NCI-H226 (cell line): ENCODE measurements around the gene SESTD1.

Experiments used
- DNase-seq: peaks from one replicate; pipeline ENCODE4 v3.0.0-alpha.2; 2015

The SESTD1 gene

DNA sequence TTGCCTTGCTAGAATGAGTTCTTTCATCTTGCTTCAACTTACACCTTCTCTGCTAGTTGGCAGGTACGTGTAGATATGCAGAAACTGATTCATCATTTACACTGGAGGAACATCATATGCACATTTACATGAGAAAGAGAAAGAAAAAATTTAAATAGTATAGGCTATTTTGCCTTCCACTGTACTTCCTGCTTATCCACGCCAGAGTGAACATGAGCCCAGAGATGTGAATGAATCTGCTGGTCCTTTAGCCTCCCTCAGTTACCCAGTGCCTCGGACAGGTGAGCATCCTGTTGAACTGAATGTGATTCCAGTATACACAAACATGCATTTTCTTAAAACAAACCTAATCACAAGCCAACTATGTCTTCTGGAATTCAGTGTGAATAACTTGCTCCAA, 83.6 kb downstream of the SESTD1 start:
- DNase-seq, result no peak

DNA sequence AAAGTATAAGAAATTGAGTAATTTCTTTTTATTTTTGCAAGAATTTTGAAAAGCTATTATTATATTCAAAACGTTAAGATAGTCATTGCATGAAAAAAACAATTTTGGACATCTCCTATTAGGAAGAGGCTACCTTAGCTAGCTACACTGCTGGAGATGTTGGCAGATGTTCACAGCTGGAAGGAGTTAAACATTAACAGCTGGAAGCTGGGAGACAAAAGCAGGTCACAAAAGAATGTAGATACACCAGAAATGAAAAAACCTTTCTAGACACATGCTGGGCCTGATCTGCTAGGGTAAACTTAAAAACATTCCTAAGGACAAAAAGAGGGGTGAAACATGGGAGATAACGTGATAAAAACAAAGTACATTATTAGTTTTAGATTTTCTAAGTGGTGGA, 84.4 kb downstream of the SESTD1 start:
- DNase-seq, result no peak

DNA sequence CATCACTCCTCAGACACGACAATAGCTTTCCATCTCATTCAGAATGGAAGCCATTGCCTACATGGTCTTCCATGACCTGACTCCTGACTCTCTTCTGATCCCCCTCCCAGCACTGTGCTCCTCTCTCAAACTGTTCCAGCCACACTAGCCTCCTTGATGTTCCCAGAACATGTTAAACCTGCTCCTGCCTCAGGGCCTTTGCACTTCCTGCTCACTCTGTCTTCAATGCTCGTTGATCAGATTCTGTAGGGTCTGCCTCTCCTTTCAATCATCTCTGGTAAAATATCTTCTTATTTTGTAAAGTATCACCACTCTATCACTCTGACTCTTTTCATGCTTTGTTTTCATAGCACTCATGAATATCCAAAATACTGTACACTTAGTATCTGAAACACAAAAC, 84.9 kb downstream of the SESTD1 start:
- no peak for DNase-seq

DNA sequence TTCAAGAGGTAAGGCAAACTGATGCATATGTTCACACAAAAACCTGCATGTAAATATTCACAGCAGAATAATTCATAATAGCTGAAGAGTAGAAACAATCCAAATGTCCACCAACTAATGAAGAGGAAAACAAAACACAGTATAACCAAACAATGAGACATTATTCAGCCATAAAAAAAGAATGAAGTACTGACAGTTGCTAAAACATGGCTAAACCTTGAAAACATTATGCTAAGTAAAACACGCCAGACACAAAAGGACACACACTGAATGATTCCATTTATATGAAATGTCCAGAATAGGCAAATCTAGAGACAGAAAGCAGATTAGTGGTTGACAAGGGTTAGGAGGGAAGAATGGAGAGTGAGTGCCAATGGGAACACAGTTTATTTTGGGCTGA, 86.9 kb downstream of the SESTD1 start:
- DNase-seq, result no peak

DNA sequence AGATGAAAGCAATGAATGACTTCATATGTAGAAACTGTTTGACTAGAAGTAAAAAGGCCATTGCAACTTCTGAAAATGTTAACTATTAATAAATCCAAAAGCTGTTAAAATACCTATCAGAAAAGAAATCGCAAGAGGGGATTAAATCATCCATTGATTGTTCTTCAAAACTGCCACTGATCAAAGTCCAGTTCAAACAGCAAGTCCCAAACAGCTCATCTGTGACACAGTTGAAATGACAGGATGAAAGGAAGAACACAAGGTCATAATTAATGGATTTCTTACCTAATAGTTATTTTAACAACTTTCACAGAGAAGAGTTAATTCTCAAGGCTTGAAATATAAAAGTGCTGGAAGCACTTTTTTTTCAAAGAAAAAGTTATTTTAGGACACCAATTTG, 90.4 kb downstream of the SESTD1 start:
- DNase-seq, result no peak

DNA sequence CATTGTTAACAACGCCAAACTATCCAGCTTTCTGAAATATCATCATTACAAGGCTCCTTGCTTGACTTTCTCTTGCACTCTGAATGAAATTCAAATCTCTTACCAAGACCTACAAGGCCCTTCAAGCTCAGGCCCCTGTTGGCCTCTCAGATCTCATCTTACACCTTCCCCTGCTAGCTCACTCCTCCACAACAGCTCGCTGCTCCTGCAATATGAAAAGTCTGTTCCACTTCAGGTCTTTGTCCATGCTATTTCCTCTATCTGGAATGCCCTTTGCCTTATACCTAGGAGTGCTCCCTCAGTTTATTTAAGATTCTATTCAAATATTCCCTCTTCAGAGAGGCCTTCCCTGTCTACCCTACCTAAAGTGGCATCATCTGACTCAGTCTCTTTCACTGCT, 91.7 kb downstream of the SESTD1 start:
- no peak for DNase-seq

DNA sequence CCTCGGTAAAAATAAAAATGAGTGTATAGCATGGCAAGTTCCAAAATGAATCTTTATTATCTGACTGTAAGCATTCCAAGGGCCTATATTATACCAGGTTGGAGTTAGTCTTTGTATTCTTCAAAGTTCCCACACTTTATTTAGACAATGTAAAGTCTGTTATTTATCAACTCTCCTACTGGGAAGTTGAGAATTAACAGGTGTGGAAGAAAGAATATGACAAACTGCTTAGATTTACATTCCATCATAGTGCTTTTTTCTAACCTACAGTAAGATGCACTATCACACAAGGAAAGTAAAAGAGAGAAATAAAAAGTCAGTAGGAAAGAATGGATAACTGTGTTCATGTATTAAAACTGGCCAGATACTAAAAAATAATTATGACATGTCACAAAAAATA, 93.3 kb downstream of the SESTD1 start:
- DNase-seq, result no peak

DNA sequence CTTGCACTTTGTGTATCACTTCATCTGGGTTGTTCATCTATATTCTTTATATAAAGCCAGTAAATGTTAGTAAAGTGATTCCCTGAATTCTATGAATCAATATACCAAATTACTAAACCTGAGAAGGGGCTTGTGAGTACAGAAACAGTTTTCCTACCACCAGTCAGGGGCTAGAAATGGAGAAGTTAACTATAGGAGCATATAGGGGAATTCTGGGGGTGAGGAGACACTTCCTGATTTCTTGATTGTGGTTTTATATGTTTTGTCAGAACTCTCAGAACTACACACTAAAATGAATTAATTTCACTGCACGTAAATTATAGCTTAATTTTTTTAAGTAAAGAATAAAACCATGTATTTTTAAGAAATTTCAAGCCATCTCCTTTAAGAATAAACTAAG, 93.7 kb downstream of the SESTD1 start:
- no peak for DNase-seq

DNA sequence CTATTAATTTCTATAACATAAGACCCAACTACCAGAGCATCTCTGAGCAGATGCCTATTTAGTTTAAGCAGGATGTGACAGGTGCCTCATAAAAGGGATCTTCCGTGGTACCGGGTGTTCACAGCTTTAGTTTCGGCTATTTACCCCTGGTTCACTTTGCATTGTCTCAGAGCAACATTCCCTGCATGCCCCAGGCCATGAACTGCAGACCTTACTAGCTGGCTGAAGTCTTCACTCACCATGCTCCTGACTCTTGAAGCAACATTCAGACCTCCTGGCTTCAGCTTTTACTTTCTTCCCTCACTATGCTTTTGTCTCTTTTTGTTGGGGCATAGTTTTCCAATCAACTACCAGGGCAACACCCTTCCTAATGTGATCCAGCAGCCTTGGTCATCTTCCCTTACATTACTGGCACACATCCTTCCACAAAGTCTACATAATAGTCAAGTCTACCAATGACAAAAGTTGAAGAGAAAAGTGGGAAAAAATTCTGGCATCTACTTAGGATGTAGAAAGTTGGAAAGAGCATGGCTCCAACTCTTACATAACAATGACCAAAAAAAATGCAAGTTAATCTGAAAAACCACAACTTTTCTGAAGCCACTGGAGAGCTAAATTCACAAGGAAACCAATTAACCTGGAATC, 99.2 kb downstream of the SESTD1 start:
- DNase-seq, result no peak

DNA sequence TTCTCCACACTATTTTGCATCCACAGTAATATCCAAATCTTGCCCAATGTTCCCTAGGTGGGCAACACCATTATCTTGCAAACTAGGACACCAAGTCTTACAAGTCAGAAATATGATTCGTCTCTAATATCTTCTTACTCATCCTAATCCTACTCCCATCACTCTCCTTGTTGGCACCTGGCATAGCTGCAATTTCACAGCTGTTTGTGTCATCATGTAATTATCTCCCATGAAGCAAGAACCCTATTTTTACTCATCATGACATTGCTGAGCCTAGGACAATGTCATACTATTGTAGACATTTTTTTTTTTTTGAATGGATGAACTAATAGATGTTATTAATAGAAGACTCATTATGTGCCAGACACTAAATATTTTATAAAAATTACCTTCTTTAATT, 123.4 kb downstream of the SESTD1 start:
- no peak for DNase-seq

DNA sequence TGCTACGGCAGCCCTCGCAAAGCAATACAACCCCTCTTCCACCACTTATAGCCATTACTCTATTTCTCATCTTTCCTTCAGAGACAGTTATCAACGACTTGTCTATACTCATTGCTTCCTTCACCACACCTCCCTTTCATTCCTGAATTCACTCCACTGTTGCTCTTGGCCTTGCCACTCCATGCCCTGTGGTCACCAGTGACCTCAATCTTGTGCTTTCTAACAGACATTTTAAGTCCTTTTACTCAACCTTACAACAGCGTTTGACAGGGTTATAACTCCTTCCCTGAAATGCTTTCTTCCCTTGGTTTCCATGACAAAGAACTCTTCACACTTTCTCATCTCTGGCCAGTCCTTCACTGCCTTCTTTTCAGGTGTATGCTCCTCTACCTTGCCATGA, 124.1 kb downstream of the SESTD1 start:
- no peak for DNase-seq

DNA sequence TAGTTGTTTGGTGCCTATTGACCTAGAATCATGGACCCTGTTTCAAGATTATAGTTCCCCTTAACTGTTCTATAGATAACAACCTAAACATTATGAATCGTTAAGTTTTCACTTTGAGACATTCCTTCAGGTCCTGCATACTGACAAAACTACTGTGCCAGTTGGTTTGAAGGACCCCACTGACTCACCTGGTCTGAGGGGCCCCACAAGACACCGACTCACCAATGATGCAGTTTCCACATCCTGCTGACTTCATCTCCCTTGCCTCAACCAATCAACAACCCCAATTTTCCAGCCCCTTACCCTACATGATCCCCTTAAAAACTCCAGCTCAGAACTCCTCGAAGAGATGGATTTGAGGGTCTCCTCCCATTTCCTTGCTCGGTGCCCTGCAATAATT, 125.1 kb downstream of the SESTD1 start:
- no peak for DNase-seq

DNA sequence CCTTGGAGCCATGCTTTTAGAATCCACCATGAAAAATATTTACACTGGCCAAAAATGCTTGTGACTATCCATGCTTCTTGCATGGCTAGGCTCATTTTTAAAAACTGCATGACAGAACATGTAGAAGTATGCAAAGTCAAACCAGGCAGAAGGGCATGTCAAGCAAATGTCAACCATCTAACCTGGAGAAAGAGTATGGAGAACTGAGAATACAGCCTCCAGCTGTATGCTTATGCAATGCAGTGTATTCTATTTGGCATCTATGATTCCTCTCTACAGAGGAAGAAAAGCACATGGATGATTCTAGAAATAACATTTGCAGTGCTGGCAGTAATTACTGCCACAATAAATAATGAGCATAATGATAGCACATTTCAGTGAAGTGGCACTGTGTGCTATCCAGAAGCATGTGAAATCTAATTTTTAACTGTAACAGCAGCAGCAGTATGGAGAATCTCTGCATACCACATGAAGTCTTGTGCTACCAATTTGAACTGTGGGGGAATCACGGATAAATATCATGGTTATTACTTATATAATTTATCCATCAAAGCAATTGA, 127.4 kb downstream of the SESTD1 start:
- no peak for DNase-seq

DNA sequence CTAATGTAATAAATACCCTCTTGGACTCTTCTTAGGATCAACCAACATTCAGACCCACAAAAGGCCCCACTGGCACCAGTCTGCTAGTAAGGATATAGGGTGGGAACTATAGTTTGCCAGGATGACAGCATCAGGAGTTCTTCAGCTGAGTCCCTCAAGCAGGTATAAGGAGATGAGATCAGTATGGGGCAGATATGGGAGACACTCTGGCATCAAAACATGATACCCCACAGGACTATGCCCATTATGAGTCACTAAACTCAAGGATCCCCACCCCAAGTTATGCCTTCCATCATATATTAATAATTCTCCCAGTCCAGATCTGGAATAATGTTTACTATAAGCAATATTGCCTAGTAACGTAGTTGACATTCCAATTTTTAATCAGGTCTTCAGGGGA, 131.6 kb downstream of the SESTD1 start:
- no peak for DNase-seq

DNA sequence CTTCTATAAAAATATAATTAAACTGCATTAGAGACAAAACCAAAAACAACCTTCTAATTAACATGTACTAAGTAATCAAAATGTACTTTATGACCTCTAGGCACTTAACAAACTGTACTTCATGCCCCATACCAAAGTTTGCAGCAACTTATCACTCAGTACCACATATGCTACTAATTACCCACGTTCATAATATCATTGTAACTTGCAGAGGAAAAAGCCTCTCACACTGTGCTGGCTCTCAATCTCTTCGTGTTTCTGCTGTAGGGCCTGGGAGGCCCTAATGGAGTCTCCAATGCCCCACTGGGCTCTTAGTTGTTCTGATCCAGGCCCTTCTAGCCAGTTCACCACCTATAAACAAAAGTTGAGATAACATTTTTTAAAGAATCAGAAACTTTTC, 132.6 kb downstream of the SESTD1 start:
- no peak for DNase-seq

DNA sequence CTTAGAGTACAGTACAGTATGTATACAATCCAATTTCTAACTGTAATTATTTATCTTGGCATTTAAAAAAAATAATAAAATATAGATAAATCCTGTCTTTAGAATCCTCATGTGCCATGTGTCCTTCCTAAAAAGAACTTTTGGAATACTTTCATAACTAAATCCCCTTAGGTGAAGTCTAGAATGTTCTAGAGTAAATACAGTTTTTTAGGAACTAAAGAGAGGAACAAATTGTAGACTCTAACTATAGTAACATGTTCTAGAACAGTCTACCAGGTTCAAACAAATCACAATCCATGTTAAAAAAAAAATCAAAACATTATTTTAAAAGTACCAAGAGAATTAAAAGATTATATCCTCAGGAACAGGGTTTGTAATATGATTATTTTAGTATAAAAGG, 134.1 kb downstream of the SESTD1 start:
- no peak for DNase-seq

DNA sequence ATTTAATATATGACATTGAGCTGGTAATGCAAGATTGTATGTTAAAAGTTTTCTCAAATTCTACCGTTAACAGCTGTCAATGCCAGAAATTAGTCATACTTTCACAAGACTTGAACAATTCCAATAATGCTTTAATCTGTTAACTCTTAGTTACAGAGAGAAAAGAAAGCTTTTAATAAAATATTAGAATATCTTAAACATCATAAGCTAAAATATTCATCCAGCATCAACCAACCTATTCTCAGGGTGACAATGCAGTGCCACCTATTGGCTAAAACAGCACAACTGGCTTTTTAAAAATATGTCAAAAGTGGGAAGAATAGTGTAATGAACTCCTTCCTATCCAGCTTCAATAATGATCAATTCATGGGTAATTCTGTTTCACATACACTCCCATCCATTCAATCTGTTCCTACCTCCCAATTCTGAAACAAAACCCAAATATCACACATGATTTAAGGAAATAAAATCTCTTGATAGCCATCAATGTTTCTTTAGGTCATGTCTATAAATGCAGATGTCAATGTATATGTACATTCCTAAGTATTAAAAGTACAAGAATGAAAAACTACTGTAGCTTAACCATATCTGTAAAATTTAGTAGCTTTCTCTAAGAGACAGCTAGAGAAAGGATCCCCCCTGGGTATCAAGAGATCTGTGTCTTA, 134.9 kb downstream of the SESTD1 start:
- no peak for DNase-seq

DNA sequence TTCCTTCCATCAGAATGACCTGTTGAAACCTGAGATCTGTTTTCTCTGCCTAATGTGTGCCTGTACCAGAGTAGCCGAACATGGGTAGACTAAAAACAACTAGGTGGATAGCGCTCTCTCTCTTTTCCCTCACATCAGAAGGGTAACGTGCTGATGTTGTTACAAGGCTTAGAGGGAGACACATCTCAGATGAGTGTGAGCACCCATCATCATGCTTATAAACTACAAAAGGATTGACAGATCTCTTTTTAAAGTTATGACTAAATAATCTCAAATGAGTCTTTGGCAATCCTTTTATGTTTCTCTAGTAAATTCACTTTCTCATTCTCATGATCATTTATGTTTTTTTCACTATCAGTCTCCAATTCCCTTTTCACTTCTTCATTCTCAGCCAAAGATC, 139.2 kb downstream of the SESTD1 start:
- no peak for DNase-seq

DNA sequence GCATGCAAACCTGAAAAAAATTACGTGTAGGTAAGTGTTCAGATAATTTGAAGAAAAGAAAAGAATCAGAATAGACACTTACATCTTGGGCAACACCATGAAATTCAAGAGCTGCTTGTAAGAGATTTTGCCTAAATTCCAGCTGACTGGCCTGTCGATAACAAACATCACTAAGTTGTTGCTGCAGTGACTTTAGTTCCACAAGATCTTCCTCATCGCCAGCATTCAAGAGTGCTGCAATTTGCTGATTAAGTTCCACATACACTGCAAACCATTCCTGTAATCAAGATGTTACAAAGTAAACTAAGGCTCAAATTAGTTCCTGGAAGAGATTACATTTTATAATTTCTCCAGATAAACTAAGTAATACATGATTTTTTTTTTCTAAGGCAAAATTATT, 140.3 kb downstream of the SESTD1 start:
- DNase-seq, result no peak

DNA sequence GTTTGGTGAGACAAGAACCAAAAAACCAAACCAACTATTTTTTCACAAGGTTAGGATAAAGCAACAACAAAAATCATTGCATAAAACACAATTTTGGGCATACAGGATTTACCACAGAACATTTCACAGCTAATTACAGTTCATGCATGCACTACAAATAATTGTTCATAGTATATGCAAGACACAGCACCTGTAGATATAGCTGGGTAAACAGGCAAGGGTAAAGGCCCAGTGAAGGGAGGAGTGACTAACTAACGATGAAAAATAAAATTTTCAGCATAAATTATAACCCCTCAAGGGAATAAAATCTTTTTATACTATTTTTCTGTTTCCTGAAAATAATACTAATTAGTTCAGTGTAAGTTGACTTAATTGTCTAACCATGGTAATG, 141.4 kb downstream of the SESTD1 start:
- DNase-seq, result no peak

DNA sequence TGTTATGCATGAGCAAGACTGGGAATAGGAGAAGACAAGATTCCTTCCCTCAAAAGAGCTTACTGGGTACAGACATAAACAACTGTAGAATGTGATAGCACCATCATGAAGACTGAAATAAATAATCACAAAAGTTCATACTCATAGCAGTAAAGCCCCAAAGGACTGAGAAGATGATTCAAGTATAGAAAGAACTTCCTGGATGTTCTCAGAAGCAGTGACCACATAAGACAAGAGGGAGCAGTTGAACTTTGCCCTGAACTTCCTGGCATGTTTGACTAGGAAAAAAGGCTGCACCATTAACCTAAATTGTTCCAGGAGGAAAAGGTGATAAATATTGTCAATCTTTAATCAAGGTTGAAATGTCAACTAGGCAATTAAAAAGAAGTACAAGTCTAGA, 156.9 kb downstream of the SESTD1 start:
- DNase-seq, result no peak

DNA sequence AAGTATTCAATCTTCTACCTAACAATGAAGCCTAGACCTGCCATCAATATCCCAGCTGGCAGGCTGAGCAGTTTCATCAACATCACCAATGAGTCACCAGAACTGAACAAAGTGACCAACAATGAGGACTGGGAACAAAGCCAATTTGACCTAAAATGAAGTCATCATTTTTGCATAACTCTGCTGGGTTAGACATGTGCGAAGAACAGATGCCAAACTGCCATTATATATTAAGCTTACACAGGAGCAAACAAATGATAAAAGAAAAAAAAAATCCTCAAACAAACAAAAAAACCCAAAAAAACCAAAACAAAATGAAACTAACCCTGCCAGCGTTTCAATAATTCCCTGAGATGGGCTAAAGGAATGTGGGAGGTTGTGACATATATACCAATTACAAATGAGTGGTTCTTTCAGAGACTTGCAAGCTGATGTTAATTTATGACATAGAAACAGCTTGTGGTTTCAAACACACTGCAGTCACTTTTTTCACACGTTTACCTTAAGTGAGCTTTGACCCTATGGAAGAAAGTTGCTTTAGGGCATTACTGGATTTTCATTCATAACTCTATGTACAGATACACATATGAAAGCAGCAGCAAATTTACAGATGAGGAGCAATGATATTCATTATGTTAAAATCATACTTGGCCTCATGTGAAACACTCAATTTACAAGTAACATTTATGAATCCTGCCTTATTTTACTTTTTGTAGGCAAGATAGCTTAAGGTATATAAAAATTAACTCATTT, 157.8 kb downstream of the SESTD1 start:
- peak; percentile 56 for DNase-seq

DNA sequence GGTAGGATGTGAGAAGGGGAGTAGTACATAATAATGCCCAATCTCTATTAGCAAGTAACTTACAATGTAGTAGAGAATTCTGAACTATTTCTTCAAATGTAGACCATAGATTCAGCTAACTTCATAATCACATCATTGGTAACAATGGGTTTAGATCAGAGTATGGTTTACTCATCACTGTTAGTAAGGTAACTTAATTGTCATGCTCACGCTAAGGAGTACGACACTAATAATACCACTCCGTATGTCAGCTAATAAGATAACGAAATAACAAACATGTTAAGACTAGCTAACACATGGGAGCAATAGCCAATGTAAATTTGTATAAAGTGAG, 158.3 kb downstream of the SESTD1 start:
- no peak for DNase-seq

DNA sequence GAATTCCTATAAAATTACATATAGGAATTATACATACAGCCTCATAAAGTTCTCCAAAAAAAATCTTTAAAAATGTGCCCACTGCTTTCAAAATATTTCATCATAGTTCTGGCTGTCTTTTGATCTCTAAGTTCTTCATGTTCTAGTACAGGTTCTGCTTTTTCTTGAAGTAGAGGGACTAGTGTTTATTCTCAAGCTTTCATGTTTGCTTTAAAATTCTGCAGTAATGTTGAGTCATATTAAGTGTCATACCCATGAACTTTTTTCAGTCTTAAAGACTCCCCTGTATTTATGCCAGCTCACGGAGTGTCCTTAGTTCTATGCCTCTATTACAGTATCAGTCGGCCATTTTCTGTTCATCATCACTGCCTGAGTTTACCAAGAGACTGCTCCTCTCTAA, 159.9 kb downstream of the SESTD1 start:
- no peak for DNase-seq
